ENCODE results near the gene HSPB6.
A peak's percentile ranks its signal among the peaks of the same experiment; 100 is the strongest.
"Not testable (repeated sequence)": the region's sequence is repeated elsewhere in the genome, so short reads cannot be mapped to it uniquely, and the experiment has no call there.

The HSPB6 gene

GRCh38 chr19:35784503-35785338 is 27.9 kb upstream of the HSPB6 start:
- DNase-seq, result no peak

- DNase-seq, result no peak
These were observed 26.9 kb upstream of the HSPB6 start for GRCh38 chr19:35783469-35784434.

GRCh38 chr19:35782589-35782988 is 25.8 kb upstream of the HSPB6 start:
- DNase-seq, result no peak

GRCh38 chr19:35781650-35782049 is 24.8 kb upstream of the HSPB6 start:
- no peak for DNase-seq

- DNase-seq, result no peak
These were observed 23.9 kb upstream of the HSPB6 start for GRCh38 chr19:35780717-35781116.

- DNase-seq, result no peak
These were observed 23.2 kb upstream of the HSPB6 start for GRCh38 chr19:35780058-35780457.

- no peak for DNase-seq
These were observed 22.2 kb upstream of the HSPB6 start for GRCh38 chr19:35779033-35779432.

- no peak for DNase-seq
These were observed 21.1 kb upstream of the HSPB6 start for GRCh38 chr19:35777961-35778360.

- DNase-seq, result no peak
These were observed 20.4 kb upstream of the HSPB6 start for GRCh38 chr19:35777086-35777841.

- no peak for DNase-seq
These were observed 19.4 kb upstream of the HSPB6 start for GRCh38 chr19:35776102-35776788.

- DNase-seq, result peak; percentile 99
These were observed 18.7 kb upstream of the HSPB6 start, which contains the start of gene ARHGAP33 for GRCh38 chr19:35775298-35776101. Gene ARHGAP33, plus strand, starts transcription at chr19:35775564. Its CDS starts 95 bp downstream, at chr19:35775659.

GRCh38 chr19:35775046-35775297 is 18.1 kb upstream of the HSPB6 start:
- no peak for DNase-seq

- DNase-seq, result no peak
These were observed 17.6 kb upstream of the HSPB6 start for GRCh38 chr19:35774274-35775045.

- no peak for DNase-seq
These were observed 16.4 kb upstream of the HSPB6 start for GRCh38 chr19:35773020-35773806.

- not testable (repeated sequence) for DNase-seq
These were observed 15.5 kb upstream of the HSPB6 start for GRCh38 chr19:35772362-35772761.

- DNase-seq, result no peak
These were observed 11.2 kb upstream of the HSPB6 start for GRCh38 chr19:35768082-35768421.

- DNase-seq, result no peak
These were observed 10.7 kb upstream of the HSPB6 start for GRCh38 chr19:35767288-35768081.

GRCh38 chr19:35766571-35767104 is 9.8 kb upstream of the HSPB6 start:
- no peak for DNase-seq
